HuH-7 (cell line): ENCODE results near the gene HSPB1.
"Not testable (repeated sequence)": the region's sequence is repeated elsewhere in the genome, so short reads cannot be mapped to it uniquely, and the experiment has no call there.

Experiments
- DNase-seq: peaks from one replicate; pipeline ENCODE4 v3.0.0; 2011; ENCODE audit warnings: low spot score

HSPB1 gene

GRCh38 chr7:76302347-76303201, at the start of gene HSPB1:
Gene HSPB1 (plus strand): TSS chr7:76302673. CDS start chr7:76302713, 40 bp downstream.
- DNase-seq: peak; percentile 75

- no peak for DNase-seq
Measured at GRCh38 chr7:76254781-76255180, 47.7 kb upstream of the HSPB1 start.

GRCh38 chr7:76257973-76258372, 44.5 kb upstream of the HSPB1 start:
- no peak for DNase-seq

- no peak for DNase-seq
Measured at GRCh38 chr7:76259124-76260093, 43.1 kb upstream of the HSPB1 start.

GRCh38 chr7:76260171-76260703, 42.2 kb upstream of the HSPB1 start:
- peak; percentile 82 for DNase-seq

GRCh38 chr7:76261329-76261728, 41.1 kb upstream of the HSPB1 start:
- no peak for DNase-seq

GRCh38 chr7:76261931-76262330, 40.5 kb upstream of the HSPB1 start:
- DNase-seq: no peak

GRCh38 chr7:76262683-76263402, 39.6 kb upstream of the HSPB1 start:
- peak; percentile 68 for DNase-seq

GRCh38 chr7:76265299-76265698, 37.2 kb upstream of the HSPB1 start:
- DNase-seq: no peak

GRCh38 chr7:76267107-76267893, 35.2 kb upstream of the HSPB1 start:
- no peak for DNase-seq

GRCh38 chr7:76267894-76268183, 34.6 kb upstream of the HSPB1 start:
- no peak for DNase-seq

- no peak for DNase-seq
Measured at GRCh38 chr7:76268376-76268775, 34.1 kb upstream of the HSPB1 start.

GRCh38 chr7:76269895-76270294, 32.6 kb upstream of the HSPB1 start:
- DNase-seq: no peak

- DNase-seq: not testable (repeated sequence)
Measured at GRCh38 chr7:76271384-76271783, 31.1 kb upstream of the HSPB1 start.

GRCh38 chr7:76272142-76272541, 30.3 kb upstream of the HSPB1 start:
- DNase-seq: no peak

GRCh38 chr7:76272851-76273497, 29.5 kb upstream of the HSPB1 start:
- no peak for DNase-seq

GRCh38 chr7:76273503-76273902, 29.0 kb upstream of the HSPB1 start:
- no peak for DNase-seq

GRCh38 chr7:76278540-76278939, 23.9 kb upstream of the HSPB1 start:
- no peak for DNase-seq

- DNase-seq: no peak
Measured at GRCh38 chr7:76280408-76280807, 22.1 kb upstream of the HSPB1 start.

- DNase-seq: no peak
Measured at GRCh38 chr7:76281006-76281705, 21.3 kb upstream of the HSPB1 start.
